Ovary (tissue), 9 donors: ENCODE data around the gene KLRC3. TPM values are rescaled to one million over a fixed set of nuclear protein-coding genes. Genes with fewer than 3 reads are reported as not detected.
"Not testable (repeated sequence)": the region's sequence is repeated elsewhere in the genome, so short reads cannot be mapped to it uniquely, and the experiment has no call there.

Experiments
- DNase-seq, 5 donors: peaks; one replicate each; pipeline ENCODE4 v3.0.0-alpha.2; 2019 to 2020
- H3K27ac ChIP-seq, 2 donors: fragments of 200-600 bp; one replicate each; pipeline versions ENCODE4 v1.5.1 to v1.8.0; 2019 to 2022
- H3K27me3 ChIP-seq: fragments of 200-600 bp; one replicate; pipeline ENCODE4 v1.8.0; 2022
- H3K36me3 ChIP-seq: fragments of 200-600 bp; sonication (generic); one replicate; pipeline ENCODE4 v1.5.1; 2019
- H3K4me1 ChIP-seq: one replicate; pipeline ENCODE4 v1.8.1; 2013; ENCODE audit warnings: mild to moderate bottlenecking, moderate library complexity; ENCODE audit not compliant: insufficient read depth
- H3K4me3 ChIP-seq: fragments of 200-600 bp; sonication (generic); one replicate; pipeline ENCODE4 v1.5.1; 2017
- H3K9me3 ChIP-seq, 2 donors: fragments of 200-600 bp in 1 of 2; sonication (generic) in 1 of 2; one replicate each; pipeline versions ENCODE4 v1.5.1 to v1.8.1; 2013 to 2019; ENCODE audit warnings: mild to moderate bottlenecking in 1 of 2, moderate library complexity in 1 of 2
- CTCF ChIP-seq, 3 donors: fragments of 450-650 bp in 2 of 3; fragments of 200-600 bp in 1 of 3; IDR thresholded peaks; one replicate each; pipeline versions ENCODE4 v1.5.1 to v1.8.0; 2016 to 2022; ENCODE audit warnings: antibody characterized with exemption in 3 of 3, mild to moderate bottlenecking in 1 of 3
- EP300 ChIP-seq: sonication (generic); formaldehyde crosslinking; IDR thresholded peaks from one replicate; pipeline ENCODE4 v1.6.1; 2017; ENCODE audit warnings: antibody characterized with exemption
- POLR2A ChIP-seq: fragments of 450-650 bp; IDR thresholded peaks from one replicate; pipeline ENCODE4 v1.6.1; 2017; ENCODE audit warnings: antibody characterized with exemption, mild to moderate bottlenecking, moderate library complexity
- WGBS, 3 donors: extraction: QIAGEN DNeasy Blood & Tissue Kit in 1 of 3; methylation state at CpG; one replicate each; pipeline versions ENCODE4 v1.1.5 to v1.1.7; 2013 to 2017; 5-methylcytosine and 5-hydroxymethylcytosine counted together
- intact Hi-C, 4 donors: fragments of 100-400 bp; cut with DNase I; formaldehyde crosslinking; loops; one replicate each; pipeline versions ENCODE4 v1.11.0 to v1.15.1; 2022 to 2023
- polyA plus RNA-seq, 2 donors: library from polyadenylated mRNA; stranded (reverse); fragments of 200-250 nt in 1 of 2; fragments of 350-450 nt in 1 of 2; fragmentation: Illumina TruSeq in 1 of 2; extraction: RNeasy Lipid Tissue Mini Kit (QIAGEN cat#74804) in 1 of 2; gene quantifications; one replicate each; pipeline ENCODE4 v1.2.3, GENCODE V29; 2013 to 2014
- total RNA-seq, 7 donors: library from RNA; depleted of rRNA in 2 of 7; stranded (reverse); fragments of >200 nt in 2 of 7; fragmentation: NEBNext Ultra II Directional in 3 of 7; extraction: Animal tissue kit (Norgen Biotek cat#: 25700) in 3 of 7; gene quantifications; one replicate each; pipeline versions ENCODE4 v1.1.0 to v1.2.4, GENCODE V29; 2016 to 2023
- donor health status: DM: no; HTN: no; CAD: no; lungs with moderate emphysema.
- donor health status: DM: no; HTN: no; CAD: no.
- donor health status: Bipolar disorder and iron deficiency.
- donor health status: DM: yes; HTN: yes; CAD: no.
- donor health status: DM: no; HTN: no; CAD: no.
- donor health status: DM: yes; HTN: yes; CAD: no.

Gene KLRC3
- total and polyA plus RNA-seq, 9 donors, result 0.19 to 0.90 (median 0.65) TPM; not detected in 5

- TF ChIP-seq CTCF (IDR thresholded peaks at IDR 0.05), result no peak
- no peak for TF ChIP-seq EP300
- TF ChIP-seq POLR2A, result no peak
- Histone ChIP-seq H3K27ac (no peak overlapping the region), H3K36me3 (no peaks in the 10 kb centered on the region), H3K9me3 (no peaks in the 10 kb centered on the region), H3K27me3 (no peaks in the 10 kb centered on the region), H3K4me1 (no peaks in the 10 kb centered on the region), H3K4me3 (no peak overlapping the region)
- WGBS, 3 donors, result 87 to 93% (median 92%) methylated on average over 2 of the region's 2 CpGs
- DNase-seq, result no peak
- intact Hi-C loops, result no loop called here
Measured at GRCh38 chr12:10398168-10398567, 22.2 kb downstream of the KLRC3 start.

GRCh38 chr12:10397296-10397695, 23.1 kb downstream of the KLRC3 start:
- Histone ChIP-seq H3K4me1 (no peaks in the 10 kb centered on the region), H3K4me3 (no peak overlapping the region), H3K27me3 (no peaks in the 10 kb centered on the region), H3K36me3 (no peaks in the 10 kb centered on the region), H3K9me3 (no peaks in the 10 kb centered on the region), H3K27ac (no peak overlapping the region)
- intact Hi-C loops, result no loop called here
- no peak for DNase-seq
- TF ChIP-seq POLR2A (no peak), CTCF (IDR thresholded peaks at IDR 0.05) (no peak), EP300 (no peak)
- WGBS, 3 donors, result 47 to 76% (median 61%) methylated on average over 2 of the region's 2 CpGs

GRCh38 chr12:10396176-10396575, 24.2 kb downstream of the KLRC3 start:
- WGBS, 3 donors, result 63 to 75% (median 70%) methylated on average over 15 of the region's 15 CpGs
- H3K9me3 ChIP-seq, H3K36me3 ChIP-seq, H3K4me1 ChIP-seq, DNase-seq, H3K27ac ChIP-seq, H3K4me3 ChIP-seq, intact Hi-C loops, H3K27me3 ChIP-seq: not testable (repeated sequence)

- TF ChIP-seq POLR2A, result no peak
- TF ChIP-seq CTCF (IDR thresholded peaks at IDR 0.05), result no peak
- no peak for TF ChIP-seq EP300
- Histone ChIP-seq H3K27ac (peak overlapping the region in 1 of 2 donors; percentile 51), H3K36me3 (no peaks in the 10 kb centered on the region), H3K27me3 (no peaks in the 10 kb centered on the region), H3K9me3 (no peaks in the 10 kb centered on the region), H3K4me1 (no peaks in the 10 kb centered on the region), H3K4me3 (no peak overlapping the region)
- peak; percentile 28 to 42 (median 32) for DNase-seq
- 4 to 26% (median 7%) methylated on average over 6 of the region's 6 CpGs for WGBS, 3 donors
- intact Hi-C loops, result no loop called here
Measured at GRCh38 chr12:10395390-10395998, 24.9 kb downstream of the KLRC3 start.

- H3K4me3 ChIP-seq, H3K36me3 ChIP-seq, H3K27ac ChIP-seq, H3K4me1 ChIP-seq, H3K27me3 ChIP-seq, intact Hi-C loops, DNase-seq, H3K9me3 ChIP-seq: not testable (repeated sequence)
- WGBS, 3 donors, result 73 to 79% (median 75%) methylated on average over 11 of the region's 11 CpGs
Measured at GRCh38 chr12:10394531-10395152, 25.8 kb downstream of the KLRC3 start.
